Astrocyte (in vitro differentiated cells and primary cell): ENCODE results near the gene CD226.

Experiments
- CTCF ChIP-seq: IDR thresholded peaks from 2 replicates; pipeline ENCODE4 v1.5.1; 2011; ENCODE audit warnings: low read depth, mild to moderate bottlenecking, inconsistent platforms, low read length, moderate library complexity; ENCODE audit not compliant: insufficient read depth
- EZH2 ChIP-seq: IDR thresholded peaks from 2 replicates; pipeline ENCODE4 v1.6.1; 2012; ENCODE audit warnings: mild to moderate bottlenecking, low read length, inconsistent platforms; ENCODE audit not compliant: insufficient read depth

DNA sequence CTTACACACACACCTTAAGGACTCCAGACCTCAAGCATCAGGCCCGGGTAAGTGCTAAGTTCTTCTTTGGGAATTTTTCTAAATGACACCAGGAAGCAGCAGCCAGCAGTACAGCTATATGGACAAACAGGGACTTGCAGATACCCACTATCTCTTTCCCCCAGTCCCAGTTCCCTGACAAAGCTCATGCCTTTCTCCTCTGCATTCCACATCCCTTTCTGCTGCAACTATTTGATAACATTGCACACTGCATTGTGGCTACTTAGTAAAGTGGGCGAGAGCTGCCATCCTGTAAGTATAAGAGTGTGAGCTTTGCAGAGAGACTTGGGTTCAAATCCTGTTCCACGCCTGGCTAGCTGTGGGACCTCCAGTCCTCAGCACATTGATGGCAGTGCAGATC lies 14.0 kb upstream of the CD226 start:
- TF ChIP-seq CTCF (no peak), EZH2 (no peak)
